ENCODE measurements around the gene PHKB. TPM values are rescaled to one million over a fixed set of nuclear protein-coding genes. Genes with fewer than 3 reads are reported as not detected.

The PHKB gene
- total RNA-seq, 2 experiments from 2014 or later = 12.6 to 12.8 TPM

GRCh38 chr16:47631131-47631530 is 170.0 kb downstream of the PHKB start:
- CTCF ChIA-PET = no interaction called here

GRCh38 chr16:47634126-47634525 is 173.0 kb downstream of the PHKB start:
- no peak overlapping the region for H3K27ac Mint-ChIP-seq
- H3K9me3 Mint-ChIP-seq (ENCODE audit: low read depth) = no peaks in the 10 kb centered on the region
- H3K4me3 Mint-ChIP-seq = no peak overlapping the region
- peaks cover 38% of the 10 kb centered on the region for H3K36me3 Mint-ChIP-seq (ENCODE audit: low read depth)
- ATAC-seq = no peak
- no peaks in the 10 kb centered on the region for H3K27me3 Mint-ChIP-seq
- H3K4me1 Mint-ChIP-seq = no peaks in the 10 kb centered on the region
- ChIA-PET POLR2A (no interaction called here), CTCF (interaction anchor here (0.7 kb wide), 1 partner anchor 172 kb away, joined by 3 read pairs; no protein-coding TSS in a partner anchor)
- intact Hi-C loops (cut with DNase I, micrococcal nuclease) = no loop called here
- no peak for DNase-seq

More at GRCh38 chr16:47631131-47631530, 170.0 kb downstream of the PHKB start:
- no peak overlapping the region for H3K4me3 Mint-ChIP-seq
- H3K4me1 Mint-ChIP-seq = no peaks in the 10 kb centered on the region
- no peak for DNase-seq
- H3K9me3 Mint-ChIP-seq (ENCODE audit: low read depth) = peaks cover 2% of the 10 kb centered on the region
- intact Hi-C loops (cut with DNase I, micrococcal nuclease) = no loop called here
- H3K27ac Mint-ChIP-seq = no peak overlapping the region
- H3K27me3 Mint-ChIP-seq = no peaks in the 10 kb centered on the region
- H3K36me3 Mint-ChIP-seq (ENCODE audit: low read depth) = peaks cover 33% of the 10 kb centered on the region
- no peak for ATAC-seq
- POLR2A ChIA-PET = no interaction called here

GRCh38 chr16:47634727-47635126 is 173.6 kb downstream of the PHKB start:
- Mint-ChIP-seq H3K4me1 (no peaks in the 10 kb centered on the region), H3K36me3 (ENCODE audit: low read depth) (peaks cover 38% of the 10 kb centered on the region), H3K27ac (no peak overlapping the region), H3K27me3 (no peaks in the 10 kb centered on the region), H3K9me3 (ENCODE audit: low read depth) (no peaks in the 10 kb centered on the region), H3K4me3 (no peak overlapping the region)
- DNase-seq = no peak
- ChIA-PET CTCF (no interaction called here), POLR2A (no interaction called here)
- intact Hi-C loops (cut with DNase I, micrococcal nuclease) = no loop called here
- no peak for ATAC-seq

DNA sequence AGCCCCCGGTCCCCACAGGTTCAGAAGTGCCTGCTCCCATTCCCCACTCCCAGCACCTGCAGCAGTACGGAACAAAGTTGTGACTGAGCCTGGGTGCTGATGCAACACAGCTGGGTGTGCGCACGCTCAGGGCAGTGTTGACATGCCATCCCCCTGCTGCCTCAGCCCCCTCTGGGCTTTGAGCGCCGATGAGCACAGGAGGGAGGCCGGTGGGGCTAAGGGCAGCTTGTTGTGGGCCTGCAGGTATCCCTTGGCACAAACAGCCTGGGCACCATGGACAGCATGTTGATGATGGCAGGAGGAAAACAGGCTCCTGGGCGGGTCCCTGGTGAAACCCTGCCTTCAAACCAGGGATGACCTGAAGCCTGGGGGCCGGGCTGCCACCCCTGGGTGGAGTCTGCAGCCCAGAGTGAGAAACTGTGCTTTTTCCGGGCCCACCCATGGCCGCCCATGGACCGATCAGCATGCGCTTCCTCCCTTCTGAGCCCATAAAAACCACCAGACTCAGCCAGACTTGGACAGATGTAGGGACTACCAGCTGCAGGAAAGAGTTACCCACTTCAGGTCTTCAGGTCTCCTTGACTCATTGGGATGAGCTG is 175.5 kb downstream of the PHKB start:
- intact Hi-C loops (cut with DNase I, micrococcal nuclease) = no loop called here
- no peaks in the 10 kb centered on the region for H3K4me1 Mint-ChIP-seq
- no peak overlapping the region for H3K4me3 Mint-ChIP-seq
- ChIA-PET POLR2A (no interaction called here), CTCF (interaction anchor here (0.6 kb wide), 1 partner anchor 71 kb away, joined by 3 read pairs; no protein-coding TSS in a partner anchor)
- peaks cover 40% of the 10 kb centered on the region for H3K36me3 Mint-ChIP-seq (ENCODE audit: low read depth)
- H3K27ac Mint-ChIP-seq = no peak overlapping the region
- ATAC-seq = no peak
- no peak for DNase-seq
- H3K27me3 Mint-ChIP-seq = no peaks in the 10 kb centered on the region
- no peaks in the 10 kb centered on the region for H3K9me3 Mint-ChIP-seq (ENCODE audit: low read depth)

DNA sequence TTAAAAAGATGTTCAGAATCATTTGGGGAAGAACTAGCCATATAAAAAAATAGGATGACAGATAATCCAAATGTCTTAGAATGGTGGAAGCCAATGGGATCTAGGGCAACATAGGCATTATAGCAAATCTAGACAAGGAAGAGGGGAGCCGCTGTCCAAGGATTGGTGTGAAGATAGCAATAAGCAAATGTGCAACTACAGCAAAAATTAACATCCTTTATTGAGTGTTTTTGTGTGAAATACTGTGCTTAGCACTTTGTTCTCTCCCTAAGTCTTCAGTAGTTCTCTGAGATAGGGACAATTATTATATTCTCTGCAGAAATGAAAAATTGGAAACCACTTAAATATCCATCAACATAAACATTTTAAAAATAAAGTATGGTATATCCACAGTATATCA is 177.0 kb downstream of the PHKB start:
- ChIA-PET CTCF (no interaction called here), POLR2A (no interaction called here)
- ATAC-seq (no peak), DNase-seq (no peak)
- no peak overlapping the region for H3K27ac Mint-ChIP-seq
- H3K36me3 Mint-ChIP-seq (ENCODE audit: low read depth) = peaks cover 47% of the 10 kb centered on the region
- intact Hi-C loops (cut with DNase I, micrococcal nuclease) = no loop called here
- no peaks in the 10 kb centered on the region for H3K9me3 Mint-ChIP-seq (ENCODE audit: low read depth)
- H3K27me3 Mint-ChIP-seq = no peaks in the 10 kb centered on the region
- no peaks in the 10 kb centered on the region for H3K4me1 Mint-ChIP-seq
- no peak overlapping the region for H3K4me3 Mint-ChIP-seq

GRCh38 chr16:47640661-47641060 is 179.5 kb downstream of the PHKB start:
- ChIA-PET POLR2A (no interaction called here), CTCF (interaction anchor here (0.9 to 1.2 kb wide), 2 partner anchors 221 to 408 kb away, joined by 3 read pairs; no protein-coding TSS in a partner anchor)
- Mint-ChIP-seq H3K27me3 (no peaks in the 10 kb centered on the region), H3K9me3 (ENCODE audit: low read depth) (no peaks in the 10 kb centered on the region), H3K27ac (no peak overlapping the region), H3K36me3 (ENCODE audit: low read depth) (peaks cover 47% of the 10 kb centered on the region), H3K4me3 (no peak overlapping the region), H3K4me1 (no peaks in the 10 kb centered on the region)
- intact Hi-C loops (cut with DNase I, micrococcal nuclease) = no loop called here
- DNase-seq (no peak), ATAC-seq (no peak)

GRCh38 chr16:47643323-47644000 is 182.3 kb downstream of the PHKB start:
- DNase-seq (no peak), ATAC-seq (peak; percentile 23)
- intact Hi-C loops (cut with DNase I, micrococcal nuclease) = no loop called here
- Mint-ChIP-seq H3K4me3 (no peak overlapping the region), H3K27me3 (no peaks in the 10 kb centered on the region), H3K9me3 (ENCODE audit: low read depth) (no peaks in the 10 kb centered on the region), H3K4me1 (no peaks in the 10 kb centered on the region), H3K36me3 (ENCODE audit: low read depth) (peaks cover 32% of the 10 kb centered on the region), H3K27ac (no peak overlapping the region)
- CTCF ChIA-PET = no interaction called here
- POLR2A ChIA-PET = no interaction called here

DNA sequence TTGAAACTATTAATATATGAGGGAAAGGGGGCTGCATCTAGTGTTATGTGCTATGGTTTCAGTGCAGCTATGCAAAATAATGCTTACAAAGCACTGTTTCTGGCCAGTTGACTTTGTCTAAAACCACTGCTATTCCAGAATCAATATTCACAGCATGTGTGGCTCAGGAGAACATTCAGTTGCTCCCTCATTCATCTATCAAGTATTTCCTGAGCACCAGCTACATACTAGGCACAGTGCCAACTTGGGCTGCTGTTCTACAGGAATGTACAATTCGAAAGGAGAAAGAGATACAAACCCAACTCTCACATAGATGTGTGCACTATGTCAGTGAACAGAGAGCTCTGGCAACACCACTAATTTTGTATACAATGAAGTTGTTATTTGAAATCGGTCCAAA is 183.0 kb downstream of the PHKB start:
- Mint-ChIP-seq H3K27ac (no peak overlapping the region), H3K9me3 (ENCODE audit: low read depth) (no peaks in the 10 kb centered on the region), H3K4me1 (no peaks in the 10 kb centered on the region), H3K36me3 (ENCODE audit: low read depth) (peaks cover 32% of the 10 kb centered on the region), H3K27me3 (no peaks in the 10 kb centered on the region), H3K4me3 (no peak overlapping the region)
- intact Hi-C loops (cut with DNase I, micrococcal nuclease) = no loop called here
- DNase-seq (no peak), ATAC-seq (no peak)
- ChIA-PET POLR2A (no interaction called here), CTCF (interaction anchor here (0.6 kb wide), 1 partner anchor 522 kb away, joined by 3 read pairs; no protein-coding TSS in a partner anchor)

GRCh38 chr16:47644661-47645060 is 183.5 kb downstream of the PHKB start:
- Mint-ChIP-seq H3K9me3 (ENCODE audit: low read depth) (no peaks in the 10 kb centered on the region), H3K27ac (no peak overlapping the region), H3K4me3 (no peak overlapping the region), H3K4me1 (no peaks in the 10 kb centered on the region), H3K27me3 (no peaks in the 10 kb centered on the region), H3K36me3 (ENCODE audit: low read depth) (peaks cover 32% of the 10 kb centered on the region)
- intact Hi-C loops (cut with DNase I, micrococcal nuclease) = no loop called here
- no peak for ATAC-seq
- ChIA-PET CTCF (interaction anchor here (0.6 kb wide), 1 partner anchor 521 kb away, joined by 3 read pairs; no protein-coding TSS in a partner anchor), POLR2A (no interaction called here)
- DNase-seq = no peak

DNA sequence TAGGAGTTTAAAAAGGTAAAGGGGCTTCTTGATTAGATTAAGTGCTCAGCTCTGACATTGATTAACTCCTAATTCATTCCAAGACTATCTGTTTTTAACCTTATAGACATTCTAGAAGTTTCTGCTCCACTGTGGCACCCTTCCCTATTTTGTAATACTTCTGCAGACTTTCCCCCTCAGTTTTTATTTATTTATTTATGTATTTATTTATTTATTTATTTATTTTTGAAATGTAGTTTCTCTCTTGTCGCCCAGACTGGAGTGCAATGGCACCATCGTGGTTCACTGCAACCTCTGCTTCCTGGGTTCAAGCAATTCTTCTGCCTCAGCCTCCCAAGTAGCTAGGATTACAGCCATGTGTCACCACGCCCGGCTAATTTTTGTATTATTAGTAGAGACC is 185.8 kb downstream of the PHKB start:
- H3K9me3 Mint-ChIP-seq (ENCODE audit: low read depth) = no peaks in the 10 kb centered on the region
- H3K4me3 Mint-ChIP-seq = no peak overlapping the region
- H3K4me1 Mint-ChIP-seq = no peaks in the 10 kb centered on the region
- ChIA-PET CTCF (interaction anchor here (0.6 kb wide), 1 partner anchor 983 kb away, joined by 3 read pairs; no protein-coding TSS in a partner anchor), POLR2A (no interaction called here)
- DNase-seq = no peak
- no peak overlapping the region for H3K27ac Mint-ChIP-seq
- H3K27me3 Mint-ChIP-seq = no peaks in the 10 kb centered on the region
- ATAC-seq = no peak
- intact Hi-C loops (cut with DNase I, micrococcal nuclease) = no loop called here
- H3K36me3 Mint-ChIP-seq (ENCODE audit: low read depth) = peaks cover 33% of the 10 kb centered on the region

- H3K27ac Mint-ChIP-seq = no peak overlapping the region
- CTCF ChIA-PET = no interaction called here
- no peaks in the 10 kb centered on the region for H3K27me3 Mint-ChIP-seq
- H3K4me1 Mint-ChIP-seq = no peaks in the 10 kb centered on the region
- no peaks in the 10 kb centered on the region for H3K9me3 Mint-ChIP-seq (ENCODE audit: low read depth)
- H3K36me3 Mint-ChIP-seq (ENCODE audit: low read depth) = peaks cover 56% of the 10 kb centered on the region
- no peak overlapping the region for H3K4me3 Mint-ChIP-seq
- DNase-seq (no peak), ATAC-seq (no peak)
- POLR2A ChIA-PET = no interaction called here
- intact Hi-C loops (cut with DNase I, micrococcal nuclease) = no loop called here
Measured at GRCh38 chr16:47657032-47657431, 195.9 kb downstream of the PHKB start.

- ChIA-PET POLR2A (no interaction called here), CTCF (interaction anchor here (0.5 kb wide), 1 partner anchor 53 kb away, joined by 3 read pairs; no protein-coding TSS in a partner anchor)
- no peak for ATAC-seq
- Mint-ChIP-seq H3K27me3 (no peaks in the 10 kb centered on the region), H3K4me1 (no peaks in the 10 kb centered on the region), H3K9me3 (ENCODE audit: low read depth) (no peaks in the 10 kb centered on the region), H3K4me3 (no peak overlapping the region), H3K36me3 (ENCODE audit: low read depth) (peaks cover 48% of the 10 kb centered on the region), H3K27ac (no peak overlapping the region)
- DNase-seq = no peak
- intact Hi-C loops (cut with DNase I, micrococcal nuclease) = no loop called here
Measured at GRCh38 chr16:47657977-47658376, 196.8 kb downstream of the PHKB start.

All from activated CD4-positive, alpha-beta T cell treated with anti-CD3 and anti-CD28 coated beads for 36 hours (primary cell).